K562 (cell line): Measurements from ENCODE around the gene GLDC. TPM values are rescaled to one million over a fixed set of nuclear protein-coding genes. Genes with fewer than 3 reads are reported as not detected.

Experiments used
- CBX2 ChIP-seq: fragments of 200-600 bp; sonication (generic); IDR thresholded peaks from one replicate; pipeline ENCODE4 v1.6.1; 2012; ENCODE audit warnings: mild to moderate bottlenecking, low read length, inconsistent platforms; ENCODE audit not compliant: insufficient read depth, poor library complexity, severe bottlenecking
- CBX5 ChIP-seq: IDR thresholded peaks from 2 replicates; pipeline ENCODE4 v1.6.1; 2014; ENCODE audit warnings: low read depth, borderline replicate concordance
- ELF4 ChIP-seq: fragments of 450-650 bp; formaldehyde crosslinking; IDR thresholded peaks from 2 replicates; pipeline ENCODE4 v1.4.0; 2022; ENCODE audit warnings: missing genetic modification characterization
- ETV5 ChIP-seq: sonication (generic); formaldehyde crosslinking; IDR thresholded peaks from 2 replicates; pipeline ENCODE4 v1.4.0; 2020; ENCODE audit warnings: low read depth, mild to moderate bottlenecking, missing genetic modification reagents
- GTF2E2 ChIP-seq: fragments of 200-800 bp; sonication (Bioruptor generic); IDR thresholded peaks from 2 replicates; pipeline ENCODE4 v1.6.1; 2016; ENCODE audit warnings: missing genetic modification characterization, missing compliant biosample characterization
- GTF3C2 ChIP-seq: IDR thresholded peaks from 3 replicates; pipeline ENCODE4 v1.6.1; 2011; ENCODE audit warnings: borderline replicate concordance, mild to moderate bottlenecking, moderate library complexity; ENCODE audit not compliant: insufficient read length; ENCODE audit errors: extremely low read depth
- HMGXB4 ChIP-seq: sonication (generic); formaldehyde crosslinking; IDR thresholded peaks from 2 replicates; pipeline ENCODE4 v1.8.1; 2023; ENCODE audit warnings: mild to moderate bottlenecking, missing genetic modification reagents
- KLF6 ChIP-seq: fragments of 250-450 bp; sonication (Bioruptor Pico); IDR thresholded peaks from 2 replicates; pipeline ENCODE4 v1.4.0; 2020; ENCODE audit warnings: mild to moderate bottlenecking, moderate library complexity, borderline replicate concordance
- MYBL2 ChIP-seq, 2 experiments: fragments of 450-650 bp in 1 of 2; sonication (generic) in 1 of 2; formaldehyde crosslinking in 1 of 2; IDR thresholded peaks; 2 replicates each; pipeline versions ENCODE4 v1.6.1 to v1.8.1; 2017 to 2022; ENCODE audit warnings: borderline replicate concordance in 1 of 2, inconsistent platforms in 1 of 2, low read depth in 1 of 2, mild to moderate bottlenecking in 1 of 2, missing genetic modification reagents in 1 of 2, moderate library complexity in 1 of 2
- NR2F6 ChIP-seq: fragments of 450-650 bp; formaldehyde crosslinking; IDR thresholded peaks from 2 replicates; pipeline ENCODE4 v1.4.0; 2020; ENCODE audit warnings: mild to moderate bottlenecking
- PHF8 ChIP-seq: fragments of 200-600 bp; sonication (generic); IDR thresholded peaks from 2 replicates; pipeline ENCODE4 v1.6.1; 2012; ENCODE audit warnings: mixed run types, mild to moderate bottlenecking, inconsistent platforms, low read length, moderate library complexity, borderline replicate concordance
- PPARD ChIP-seq: fragments of 250-450 bp; sonication (Bioruptor Pico); IDR thresholded peaks from 2 replicates; pipeline ENCODE4 v1.8.0; 2022; ENCODE audit warnings: inconsistent platforms, mild to moderate bottlenecking, moderate library complexity
- SMAD2 ChIP-seq: fragments of 150-350 bp; IDR thresholded peaks from 2 replicates; pipeline ENCODE4 v1.6.1; 2014; ENCODE audit warnings: low read depth, mild to moderate bottlenecking, low read length
- THAP7 ChIP-seq: fragments of 250-450 bp; sonication (Bioruptor Pico); IDR thresholded peaks from 2 replicates; pipeline ENCODE4 v1.5.0; 2021
- TOE1 ChIP-seq, 2 experiments: fragments of 450-650 bp in 1 of 2; sonication (generic) in 1 of 2; formaldehyde crosslinking in 1 of 2; IDR thresholded peaks; 2 replicates each; pipeline versions ENCODE4 v1.7.1 to v1.8.0; 2016 to 2022; ENCODE audit warnings: borderline replicate concordance in 2 of 2, mild to moderate bottlenecking in 2 of 2, antibody characterized with exemption in 1 of 2, inconsistent platforms in 1 of 2, low read depth in 1 of 2, missing genetic modification reagents in 1 of 2, moderate library complexity in 1 of 2
- ZKSCAN3 ChIP-seq: fragments of 250-450 bp; sonication (Bioruptor Pico); IDR thresholded peaks from 2 replicates; pipeline ENCODE4 v1.4.0; 2020
- ZNF436 ChIP-seq: fragments of 250-450, 450-650 bp; sonication (Bioruptor Pico); formaldehyde crosslinking; IDR thresholded peaks from 2 replicates; pipeline ENCODE4 v1.7.0; 2020; ENCODE audit warnings: mild to moderate bottlenecking
- ZNF561 ChIP-seq: fragments of 450-650 bp; formaldehyde crosslinking; conservative IDR thresholded peaks from 2 replicates; pipeline ENCODE4 v1.4.0; 2020; ENCODE audit warnings: mild to moderate bottlenecking, moderate library complexity
- ZZZ3 ChIP-seq: fragments of 450-650 bp; IDR thresholded peaks from 2 replicates; pipeline ENCODE4 v1.6.1; 2016; ENCODE audit warnings: antibody characterized with exemption, mild to moderate bottlenecking, moderate library complexity
- polyA plus RNA-seq, 8 experiments: library from polyadenylated mRNA; depleted of rRNA in 4 of 8; stranded (reverse) in 5 of 8; unstranded in 3 of 8; fragments of >200 nt; fragmentation: Nextera tagmentation in 2 of 8; fragmentation: Illumina TruSeq in 1 of 8; extraction: Ambion mirVana in 2 of 8; extraction: Trizol in 1 of 8; gene quantifications; 2 replicates each; pipeline versions ENCODE4 v1.2.1 to v1.2.3, GENCODE V29; 2011 to 2014; ENCODE audit warnings: inconsistent platforms in 1 of 8, missing spikeins in 1 of 8
- total RNA-seq, 7 experiments: library from RNA; depleted of rRNA in 6 of 7; stranded (reverse); fragments of >200 nt in 6 of 7; fragmentation: Illumina TruSeq in 2 of 7; extraction: Trizol in 2 of 7; gene quantifications; 2 replicates each; pipeline versions ENCODE4 v1.2.1 to v1.2.3, GENCODE V29; 2011 to 2021; ENCODE audit warnings: low replicate concordance in 1 of 7
- TF ChIP-seq, protein P1 (sequence below): fragments of 450-650 bp; formaldehyde crosslinking; conservative IDR thresholded peaks from 2 replicates; pipeline ENCODE4 v1.4.0; 2022; ENCODE audit warnings: mild to moderate bottlenecking, missing genetic modification characterization

The GLDC gene
- total and polyA plus RNA-seq, 9 of the 15 experiments (the other 6 are each of a cell fraction or from before 2014, with no cell fraction given): 0.03 to 0.27 (median 0.08) TPM; not detected in 6

DNA sequence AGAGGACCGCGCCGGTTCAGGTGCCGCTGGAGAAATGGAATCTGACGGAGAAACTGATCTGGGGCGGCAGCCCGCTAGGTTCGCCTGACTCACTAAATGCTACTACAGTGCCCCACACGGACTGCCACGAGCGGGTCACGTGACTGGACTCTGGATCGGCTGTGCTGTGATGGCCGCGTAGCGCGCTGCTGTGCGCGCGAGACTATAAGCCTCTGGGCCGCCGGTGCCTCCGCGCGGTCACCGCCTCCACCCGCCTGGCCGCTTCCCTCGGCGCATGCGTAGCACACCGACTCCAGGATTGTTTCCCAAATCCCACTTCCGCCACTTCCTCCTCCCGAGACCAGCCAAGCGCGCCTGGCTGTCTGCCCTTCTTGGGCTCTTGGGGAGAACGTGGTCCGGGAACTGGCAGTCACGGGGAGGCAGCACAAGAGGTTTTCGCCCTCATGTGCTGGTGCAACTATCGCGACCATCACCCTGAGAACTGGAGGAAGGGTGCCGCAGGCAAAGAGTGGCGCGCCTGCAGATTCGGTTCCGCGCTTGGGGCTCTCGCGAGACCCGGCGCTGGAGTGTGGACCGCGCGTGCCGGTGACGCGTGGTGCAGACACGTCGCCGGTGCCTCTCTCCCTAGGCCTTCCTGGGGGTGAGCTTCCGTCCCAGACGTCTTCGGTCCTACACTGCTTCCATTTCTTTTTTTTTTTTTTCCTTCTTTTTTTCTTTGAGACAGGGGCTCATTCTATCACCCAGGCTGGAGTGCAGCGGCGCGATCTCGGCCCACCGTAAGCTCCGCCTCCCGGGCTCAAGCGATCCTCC, 35.8 kb upstream of the GLDC start (continued):
- TF ChIP-seq MYBL2 (IDR thresholded peaks at IDR 0.05; ENCODE audit: low read depth) (no peak), MYBL2 (CRISPR knock-in tag; IDR thresholded peaks at IDR 0.05; ENCODE audit: borderline replicate concordance) (no peak), HMGXB4 (no peak), ZNF561 (CRISPR knock-in tag) (no peak), SMAD2 (no peak), KLF6 (CRISPR knock-in tag) (no peak), CBX5 (no peak), GTF2E2 (tag) (peak; percentile 67; the same call in 1 of the 2 replicates), CBX2 (no peak), GTF3C2 (no peak), ETV5 (CRISPR knock-in tag) (no peak; the same call in 1 of the 2 replicates), ZKSCAN3 (CRISPR knock-in tag) (no peak), ZNF436 (CRISPR knock-in tag) (no peak), ZZZ3 (no peak), ELF4 (no peak), NR2F6 (no peak), PPARD (no peak), TOE1 (IDR thresholded peaks at IDR 0.05; ENCODE audit: borderline replicate concordance) (peak; percentile 99), TOE1 (CRISPR knock-in tag; IDR thresholded peaks at IDR 0.05; ENCODE audit: borderline replicate concordance, low read depth) (no peak), PHF8 (peak; percentile 93), THAP7 (CRISPR knock-in tag) (peak; percentile 73; the same call in 1 of the 2 replicates)
- TF ChIP-seq, protein P1, sequence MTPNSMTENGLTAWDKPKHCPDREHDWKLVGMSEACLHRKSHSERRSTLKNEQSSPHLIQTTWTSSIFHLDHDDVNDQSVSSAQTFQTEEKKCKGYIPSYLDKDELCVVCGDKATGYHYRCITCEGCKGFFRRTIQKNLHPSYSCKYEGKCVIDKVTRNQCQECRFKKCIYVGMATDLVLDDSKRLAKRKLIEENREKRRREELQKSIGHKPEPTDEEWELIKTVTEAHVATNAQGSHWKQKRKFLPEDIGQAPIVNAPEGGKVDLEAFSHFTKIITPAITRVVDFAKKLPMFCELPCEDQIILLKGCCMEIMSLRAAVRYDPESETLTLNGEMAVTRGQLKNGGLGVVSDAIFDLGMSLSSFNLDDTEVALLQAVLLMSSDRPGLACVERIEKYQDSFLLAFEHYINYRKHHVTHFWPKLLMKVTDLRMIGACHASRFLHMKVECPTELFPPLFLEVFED (CRISPR knock-in tag): no peak
